ENCODE measurements around the gene PKNOX1. TPM values are rescaled to one million over a fixed set of nuclear protein-coding genes. Genes with fewer than 3 reads are reported as not detected.
"Not testable (repeated sequence)": the region's sequence is repeated elsewhere in the genome, so short reads cannot be mapped to it uniquely, and the experiment has no call there.

The PKNOX1 gene
- total RNA-seq, 1 experiment from 2014 or later, result 19.7 TPM

- not testable (repeated sequence) for H3K36me3 ChIP-seq (ENCODE audit: insufficient read depth, low read length); H3K4me2 ChIP-seq (ENCODE audit: low read depth, low read length, poor library complexity, severe bottlenecking); H3K9me2 ChIP-seq (replicated peaks; ENCODE audit: insufficient read depth, low read length); DNase-seq; H3K79me2 ChIP-seq (ENCODE audit: low read length); H3K27ac ChIP-seq (ENCODE audit: low read length); H3K9ac ChIP-seq (ENCODE audit: low read length); H3K9me3 ChIP-seq (ENCODE audit: low read length); H3K4me3 ChIP-seq (ENCODE audit: low read length); H3K4me1 ChIP-seq (ENCODE audit: low read length); H2AFZ ChIP-seq (ENCODE audit: low read length); H3K27me3 ChIP-seq (ENCODE audit: low read length); H4K20me1 ChIP-seq (ENCODE audit: insufficient read depth, low read depth, low read length)
Measured at GRCh38 chr21:43062955-43063664, 88.7 kb downstream of the PKNOX1 start.

DNA sequence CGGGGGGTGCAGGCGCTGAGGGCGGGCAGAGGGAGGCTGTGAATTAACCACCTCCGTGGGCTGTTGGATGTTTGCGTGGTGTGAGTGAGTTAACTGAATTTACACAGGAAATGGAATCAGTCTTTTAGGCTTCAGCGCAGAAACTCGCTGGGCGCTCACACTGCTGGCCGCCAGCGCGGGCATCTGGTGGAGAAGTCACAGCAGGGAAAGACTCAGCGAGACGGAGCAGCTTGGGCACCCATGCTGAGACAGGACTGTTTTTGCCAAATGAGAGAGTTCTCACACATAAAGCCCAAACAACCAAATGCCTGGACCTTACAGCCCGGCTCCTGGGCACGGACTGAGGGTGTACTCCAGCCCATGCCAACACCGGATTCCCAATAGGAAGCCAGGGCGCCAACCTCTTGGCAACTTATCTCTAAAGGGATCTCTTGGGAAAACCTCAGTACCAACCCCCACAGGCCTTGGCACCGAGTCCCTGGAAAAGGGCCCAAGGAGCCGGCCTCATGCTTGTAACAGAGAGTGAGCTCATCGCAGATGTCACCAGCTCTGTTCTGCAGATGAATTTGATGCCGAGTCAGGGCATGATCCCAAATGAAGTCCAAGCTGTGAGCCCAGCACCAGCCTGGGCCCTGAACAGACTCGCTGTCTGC, 90.0 kb downstream of the PKNOX1 start:
- H4K20me1 ChIP-seq (ENCODE audit: insufficient read depth, low read depth, low read length); H3K27me3 ChIP-seq (ENCODE audit: low read length); H3K9ac ChIP-seq (ENCODE audit: low read length); H3K36me3 ChIP-seq (ENCODE audit: insufficient read depth, low read length); H3K27ac ChIP-seq (ENCODE audit: low read length); H3K9me3 ChIP-seq (ENCODE audit: low read length); H2AFZ ChIP-seq (ENCODE audit: low read length); H3K4me3 ChIP-seq (ENCODE audit: low read length); H3K9me2 ChIP-seq (replicated peaks; ENCODE audit: insufficient read depth, low read length); H3K4me2 ChIP-seq (ENCODE audit: low read depth, low read length, poor library complexity, severe bottlenecking); H3K79me2 ChIP-seq (ENCODE audit: low read length); DNase-seq; H3K4me1 ChIP-seq (ENCODE audit: low read length): not testable (repeated sequence)

- H3K79me2 ChIP-seq (ENCODE audit: low read length); H3K4me1 ChIP-seq (ENCODE audit: low read length); H4K20me1 ChIP-seq (ENCODE audit: insufficient read depth, low read depth, low read length); H3K9ac ChIP-seq (ENCODE audit: low read length); DNase-seq; H3K27me3 ChIP-seq (ENCODE audit: low read length); H3K9me3 ChIP-seq (ENCODE audit: low read length); H3K36me3 ChIP-seq (ENCODE audit: insufficient read depth, low read length); H3K27ac ChIP-seq (ENCODE audit: low read length); H3K4me2 ChIP-seq (ENCODE audit: low read depth, low read length, poor library complexity, severe bottlenecking); H3K9me2 ChIP-seq (replicated peaks; ENCODE audit: insufficient read depth, low read length); H3K4me3 ChIP-seq (ENCODE audit: low read length); H2AFZ ChIP-seq (ENCODE audit: low read length): not testable (repeated sequence)
Measured at GRCh38 chr21:43065991-43066390, 91.6 kb downstream of the PKNOX1 start.

DNA sequence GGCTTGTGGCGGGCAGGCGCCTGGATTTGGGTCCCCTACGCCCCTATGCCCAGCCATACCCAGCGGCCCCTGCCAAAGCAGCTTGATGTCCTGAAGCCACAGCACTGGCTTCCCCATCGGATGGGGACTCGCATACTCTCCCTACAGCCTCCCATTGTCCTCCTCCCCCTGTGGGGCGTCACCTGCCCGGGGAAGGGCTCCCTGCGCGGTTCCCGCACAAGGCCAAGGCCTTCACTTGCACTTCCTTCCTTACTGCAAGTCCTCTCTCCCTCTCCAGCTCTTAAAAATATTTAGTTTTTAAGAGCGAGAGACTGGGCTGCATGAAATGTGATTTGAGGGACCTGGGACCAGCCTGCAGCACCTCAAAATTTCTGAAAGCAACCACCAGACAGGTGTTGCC, 92.3 kb downstream of the PKNOX1 start:
- not testable (repeated sequence) for DNase-seq; H3K4me3 ChIP-seq (ENCODE audit: low read length); H3K9ac ChIP-seq (ENCODE audit: low read length); H4K20me1 ChIP-seq (ENCODE audit: insufficient read depth, low read depth, low read length); H3K4me2 ChIP-seq (ENCODE audit: low read depth, low read length, poor library complexity, severe bottlenecking); H3K9me3 ChIP-seq (ENCODE audit: low read length); H3K79me2 ChIP-seq (ENCODE audit: low read length); H3K27ac ChIP-seq (ENCODE audit: low read length); H3K36me3 ChIP-seq (ENCODE audit: insufficient read depth, low read length); H3K27me3 ChIP-seq (ENCODE audit: low read length); H2AFZ ChIP-seq (ENCODE audit: low read length); H3K4me1 ChIP-seq (ENCODE audit: low read length); H3K9me2 ChIP-seq (replicated peaks; ENCODE audit: insufficient read depth, low read length)

- H4K20me1 ChIP-seq (ENCODE audit: insufficient read depth, low read depth, low read length); H3K36me3 ChIP-seq (ENCODE audit: insufficient read depth, low read length); H2AFZ ChIP-seq (ENCODE audit: low read length); H3K4me1 ChIP-seq (ENCODE audit: low read length); H3K9me3 ChIP-seq (ENCODE audit: low read length); H3K27me3 ChIP-seq (ENCODE audit: low read length); H3K79me2 ChIP-seq (ENCODE audit: low read length); H3K9me2 ChIP-seq (replicated peaks; ENCODE audit: insufficient read depth, low read length); H3K4me3 ChIP-seq (ENCODE audit: low read length); DNase-seq; H3K9ac ChIP-seq (ENCODE audit: low read length); H3K27ac ChIP-seq (ENCODE audit: low read length); H3K4me2 ChIP-seq (ENCODE audit: low read depth, low read length, poor library complexity, severe bottlenecking): not testable (repeated sequence)
Measured at GRCh38 chr21:43068065-43068464, 93.7 kb downstream of the PKNOX1 start.

GRCh38 chr21:43069682-43070081, 95.3 kb downstream of the PKNOX1 start:
- not testable (repeated sequence) for H3K27me3 ChIP-seq (ENCODE audit: low read length); H3K9ac ChIP-seq (ENCODE audit: low read length); H4K20me1 ChIP-seq (ENCODE audit: insufficient read depth, low read depth, low read length); H3K4me2 ChIP-seq (ENCODE audit: low read depth, low read length, poor library complexity, severe bottlenecking); H2AFZ ChIP-seq (ENCODE audit: low read length); H3K79me2 ChIP-seq (ENCODE audit: low read length); DNase-seq; H3K9me3 ChIP-seq (ENCODE audit: low read length); H3K4me1 ChIP-seq (ENCODE audit: low read length); H3K36me3 ChIP-seq (ENCODE audit: insufficient read depth, low read length); H3K9me2 ChIP-seq (replicated peaks; ENCODE audit: insufficient read depth, low read length); H3K4me3 ChIP-seq (ENCODE audit: low read length); H3K27ac ChIP-seq (ENCODE audit: low read length)

GRCh38 chr21:43072742-43073141, 98.4 kb downstream of the PKNOX1 start:
- H3K27me3 ChIP-seq (ENCODE audit: low read length); H3K9me3 ChIP-seq (ENCODE audit: low read length); H3K9ac ChIP-seq (ENCODE audit: low read length); H3K9me2 ChIP-seq (replicated peaks; ENCODE audit: insufficient read depth, low read length); H3K27ac ChIP-seq (ENCODE audit: low read length); DNase-seq; H4K20me1 ChIP-seq (ENCODE audit: insufficient read depth, low read depth, low read length); H3K4me3 ChIP-seq (ENCODE audit: low read length); H3K79me2 ChIP-seq (ENCODE audit: low read length); H2AFZ ChIP-seq (ENCODE audit: low read length); H3K4me1 ChIP-seq (ENCODE audit: low read length); H3K4me2 ChIP-seq (ENCODE audit: low read depth, low read length, poor library complexity, severe bottlenecking); H3K36me3 ChIP-seq (ENCODE audit: insufficient read depth, low read length): not testable (repeated sequence)

DNA sequence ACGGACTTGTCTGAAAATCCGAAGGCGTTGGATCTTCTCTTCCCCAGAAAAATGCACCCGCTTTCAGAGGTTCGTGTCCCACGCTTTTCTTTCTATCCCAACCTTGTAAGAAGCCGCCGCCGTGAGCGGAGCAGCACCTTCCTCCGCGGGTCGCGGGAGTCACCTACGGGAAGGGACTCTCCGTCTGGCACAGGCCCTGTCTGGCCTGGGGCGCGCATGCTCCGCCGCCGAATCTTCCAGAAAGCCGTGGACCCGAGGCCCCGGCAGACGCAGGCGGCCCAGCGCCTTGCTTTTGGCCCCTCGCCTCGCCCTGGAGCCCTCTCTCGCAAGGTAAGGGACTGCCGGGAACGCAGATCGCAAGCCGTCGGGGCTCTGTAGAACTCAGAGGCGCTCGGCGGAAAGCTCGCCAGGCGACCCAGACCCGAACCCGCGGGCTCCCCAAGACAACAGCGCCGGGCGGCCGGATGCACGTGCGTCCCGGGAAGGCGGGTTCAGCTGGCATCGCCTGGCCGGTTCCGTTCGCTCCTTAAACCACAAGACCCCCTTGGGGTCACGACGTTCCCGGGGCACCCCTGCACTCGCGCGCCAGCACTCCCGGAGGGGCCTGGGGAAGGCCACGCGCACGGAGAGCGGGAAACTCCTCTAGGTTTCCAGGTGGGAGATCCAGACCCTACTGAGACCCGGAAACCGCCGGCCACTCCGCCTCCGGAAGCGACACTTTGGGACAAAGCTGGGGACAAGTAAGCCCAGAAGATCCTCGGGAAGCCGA, 100.2 kb downstream of the PKNOX1 start:
- H3K4me2 ChIP-seq (ENCODE audit: low read depth, low read length, poor library complexity, severe bottlenecking); H3K27ac ChIP-seq (ENCODE audit: low read length); H3K4me1 ChIP-seq (ENCODE audit: low read length); H2AFZ ChIP-seq (ENCODE audit: low read length); H3K9me2 ChIP-seq (replicated peaks; ENCODE audit: insufficient read depth, low read length); H4K20me1 ChIP-seq (ENCODE audit: insufficient read depth, low read depth, low read length); H3K79me2 ChIP-seq (ENCODE audit: low read length); H3K4me3 ChIP-seq (ENCODE audit: low read length); H3K27me3 ChIP-seq (ENCODE audit: low read length); H3K36me3 ChIP-seq (ENCODE audit: insufficient read depth, low read length); DNase-seq; H3K9me3 ChIP-seq (ENCODE audit: low read length); H3K9ac ChIP-seq (ENCODE audit: low read length): not testable (repeated sequence)

All from Karpas-422 (cell line).